Hepatocyte (in vitro differentiated cells): ENCODE results near the gene TTC6. TPM values are rescaled to one million over a fixed set of nuclear protein-coding genes. Genes with fewer than 3 reads are reported as not detected.

ENCODE experiments used
- DNase-seq: peaks from one replicate; pipeline ENCODE4 v3.0.0-alpha.2; 2016; ENCODE audit warnings: low spot score
- H2AFZ ChIP-seq: fragments of 200-600 bp; sonication (generic); 2 replicates; pipeline ENCODE4 v1.6.0; 2016; ENCODE audit warnings: antibody characterized with exemption, mild to moderate bottlenecking
- H3K27ac ChIP-seq: fragments of 200-600 bp; sonication (generic); 2 replicates; pipeline ENCODE4 v1.5.1; 2016; ENCODE audit warnings: mild to moderate bottlenecking
- H3K27me3 ChIP-seq: fragments of 200-600 bp; sonication (generic); 2 replicates; pipeline ENCODE4 v1.6.1; 2016
- H3K36me3 ChIP-seq: fragments of 200-600 bp; sonication (generic); replicated peaks from 2 replicates; pipeline ENCODE4 v1.5.1; 2016; ENCODE audit warnings: low read depth; ENCODE audit not compliant: insufficient read depth
- H3K4me1 ChIP-seq: fragments of 200-600 bp; sonication (generic); 2 replicates; pipeline ENCODE4 v1.5.1; 2016; ENCODE audit warnings: mild to moderate bottlenecking, moderate library complexity; ENCODE audit not compliant: insufficient read depth
- H3K4me2 ChIP-seq: fragments of 200-600 bp; sonication (generic); 2 replicates; pipeline ENCODE4 v1.6.0; 2016
- H3K4me3 ChIP-seq: fragments of 200-600 bp; sonication (generic); 2 replicates; pipeline ENCODE4 v1.5.1; 2016; ENCODE audit warnings: mild to moderate bottlenecking
- H3K79me2 ChIP-seq: fragments of 200-600 bp; sonication (generic); 2 replicates; pipeline ENCODE4 v1.6.0; 2017; ENCODE audit warnings: mild to moderate bottlenecking
- H3K9me2 ChIP-seq: fragments of 200-600 bp; sonication (generic); replicated peaks from 2 replicates; pipeline ENCODE4 v1.6.0; 2017; ENCODE audit warnings: mild to moderate bottlenecking; ENCODE audit not compliant: insufficient read depth
- H3K9me3 ChIP-seq: fragments of 200-600 bp; sonication (generic); 2 replicates; pipeline ENCODE4 v1.5.1; 2016; ENCODE audit warnings: low read depth, mild to moderate bottlenecking
- H4K20me1 ChIP-seq: fragments of 200-600 bp; sonication (generic); 2 replicates; pipeline ENCODE4 v1.6.0; 2016; ENCODE audit warnings: mild to moderate bottlenecking; ENCODE audit not compliant: insufficient read depth, poor library complexity, severe bottlenecking
- EZH2 ChIP-seq: fragments of 200-600 bp; sonication (generic); IDR thresholded peaks from 2 replicates; pipeline ENCODE4 v1.6.1; 2016; ENCODE audit warnings: antibody characterized with exemption, mild to moderate bottlenecking, borderline replicate concordance
- EZH2phosphoT487 ChIP-seq: fragments of 200-600 bp; sonication (generic); IDR thresholded peaks from one replicate; pipeline ENCODE4 v1.6.1; 2018; ENCODE audit warnings: antibody characterized with exemption, mild to moderate bottlenecking, low read depth, moderate library complexity; ENCODE audit not compliant: unreplicated experiment, severe bottlenecking
- whole genome bisulfite sequencing: methylation state at CpG from one replicate; pipeline ENCODE4 v1.1.6; 2016; ENCODE audit warnings: low lambda C conversion rate; ENCODE audit errors: missing lambda C conversion rate; 5-methylcytosine and 5-hydroxymethylcytosine counted together
- polyA plus RNA-seq: library from polyadenylated mRNA; unstranded; fragments of >200 nt; fragmentation: Nextera tagmentation; extraction: Ambion mirVana; gene quantifications from 2 replicates; pipeline ENCODE4 v1.2.1, GENCODE V29; 2016
- total RNA-seq: library from RNA; depleted of rRNA; stranded (reverse); fragments of >200 nt; gene quantifications from 2 replicates; pipeline ENCODE4 v1.2.3, GENCODE V29; 2014
- TF ChIP-seq, protein P1 (sequence below): fragments of 200-600 bp; sonication (generic); IDR thresholded peaks from 2 replicates; pipeline ENCODE4 v1.5.1; 2016; ENCODE audit warnings: antibody characterized with exemption, mild to moderate bottlenecking; ENCODE audit not compliant: poor library complexity

Gene TTC6
- total and polyA plus RNA-seq, 2 experiments from 2014 or later = 6.4 to 20.8 TPM

- peak; percentile 67 for DNase-seq
- TF ChIP-seq, protein P1, sequence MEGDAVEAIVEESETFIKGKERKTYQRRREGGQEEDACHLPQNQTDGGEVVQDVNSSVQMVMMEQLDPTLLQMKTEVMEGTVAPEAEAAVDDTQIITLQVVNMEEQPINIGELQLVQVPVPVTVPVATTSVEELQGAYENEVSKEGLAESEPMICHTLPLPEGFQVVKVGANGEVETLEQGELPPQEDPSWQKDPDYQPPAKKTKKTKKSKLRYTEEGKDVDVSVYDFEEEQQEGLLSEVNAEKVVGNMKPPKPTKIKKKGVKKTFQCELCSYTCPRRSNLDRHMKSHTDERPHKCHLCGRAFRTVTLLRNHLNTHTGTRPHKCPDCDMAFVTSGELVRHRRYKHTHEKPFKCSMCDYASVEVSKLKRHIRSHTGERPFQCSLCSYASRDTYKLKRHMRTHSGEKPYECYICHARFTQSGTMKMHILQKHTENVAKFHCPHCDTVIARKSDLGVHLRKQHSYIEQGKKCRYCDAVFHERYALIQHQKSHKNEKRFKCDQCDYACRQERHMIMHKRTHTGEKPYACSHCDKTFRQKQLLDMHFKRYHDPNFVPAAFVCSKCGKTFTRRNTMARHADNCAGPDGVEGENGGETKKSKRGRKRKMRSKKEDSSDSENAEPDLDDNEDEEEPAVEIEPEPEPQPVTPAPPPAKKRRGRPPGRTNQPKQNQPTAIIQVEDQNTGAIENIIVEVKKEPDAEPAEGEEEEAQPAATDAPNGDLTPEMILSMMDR = no peak
- TF ChIP-seq EZH2phosphoT487 = peak; percentile 28
- TF ChIP-seq EZH2 = peak; percentile 94
- Histone ChIP-seq H3K4me1 (peaks cover 19% of the 10 kb centered on the region), H3K9me3 (no peaks in the 10 kb centered on the region), H3K4me2 (peak overlapping the region; percentile 87), H3K36me3 (no peaks in the 10 kb centered on the region), H3K9me2 (no peaks in the 10 kb centered on the region), H4K20me1 (no peaks in the 10 kb centered on the region), H2AFZ (peak overlapping the region; percentile 80), H3K79me2 (peaks cover 22% of the 10 kb centered on the region), H3K27ac (peak overlapping the region; percentile 95), H3K4me3 (peak overlapping the region; percentile 9), H3K27me3 (peaks cover 65% of the 10 kb centered on the region)
- WGBS = 6% methylated on average over 52 of the region's 62 CpGs
These were observed 11.0 kb upstream of the TTC6 start for GRCh38 chr14:37584211-37585100.

GRCh38 chr14:37585101-37585511 is 10.3 kb upstream of the TTC6 start:
- no peaks in the 10 kb centered on the region for H3K9me3 ChIP-seq
- no peaks in the 10 kb centered on the region for H4K20me1 ChIP-seq
- peak overlapping the region; percentile 87 for H3K4me2 ChIP-seq
- 13% methylated on average over 23 of the region's 23 CpGs for WGBS
- peak; percentile 36 for DNase-seq
- peak overlapping the region; percentile 80 for H2AFZ ChIP-seq
- peaks cover 63% of the 10 kb centered on the region for H3K27me3 ChIP-seq
- peak; percentile 13 for TF ChIP-seq EZH2
- peak; percentile 78 for TF ChIP-seq EZH2phosphoT487
- TF ChIP-seq, protein P1 = no peak
- peak overlapping the region; percentile 95 for H3K27ac ChIP-seq
- no peaks in the 10 kb centered on the region for H3K9me2 ChIP-seq
- no peaks in the 10 kb centered on the region for H3K36me3 ChIP-seq
- H3K4me3 ChIP-seq = no peak overlapping the region
- peaks cover 27% of the 10 kb centered on the region for H3K79me2 ChIP-seq
- H3K4me1 ChIP-seq = peaks cover 19% of the 10 kb centered on the region

GRCh38 chr14:37585971-37586796 is 9.2 kb upstream of the TTC6 start:
- peak overlapping the region; percentile 95 for H3K27ac ChIP-seq
- no peak for DNase-seq
- peak overlapping the region; percentile 13 for H2AFZ ChIP-seq
- no peaks in the 10 kb centered on the region for H4K20me1 ChIP-seq
- peaks cover 37% of the 10 kb centered on the region for H3K79me2 ChIP-seq
- H3K9me3 ChIP-seq = no peaks in the 10 kb centered on the region
- peaks cover 73% of the 10 kb centered on the region for H3K27me3 ChIP-seq
- H3K4me1 ChIP-seq = peaks cover 19% of the 10 kb centered on the region
- WGBS = 26% methylated on average over 10 of the region's 10 CpGs
- H3K36me3 ChIP-seq = no peaks in the 10 kb centered on the region
- H3K9me2 ChIP-seq = no peaks in the 10 kb centered on the region
- TF ChIP-seq EZH2phosphoT487 (no peak), EZH2 (no peak)
- TF ChIP-seq, protein P1 = no peak
- no peak overlapping the region for H3K4me3 ChIP-seq
- peak overlapping the region; percentile 87 for H3K4me2 ChIP-seq
